T-helper 1 cell treated with Interleukin-12 subunit alpha and Interleukin-12 subunit beta and Interleukin-4 antibody, amounts not matched to agents 30 ng/mL and 1 ng/mL, for 36 hours (primary cell): Measurements from ENCODE around the gene PODXL2. TPM values are rescaled to one million over a fixed set of nuclear protein-coding genes. Genes with fewer than 3 reads are reported as not detected.

Experiments used
- intact Hi-C: fragments of 100-400 bp; cut with micrococcal nuclease; formaldehyde crosslinking; loops from one replicate; pipeline ENCODE4 v1.15.1; 2024
- total RNA-seq: library from RNA; stranded (reverse); gene quantifications from 2 replicates; pipeline ENCODE4 v1.2.3, GENCODE V29; 2022

The PODXL2 gene
- total RNA-seq, 1 donor from 2014 or later: 3.8 TPM

- intact Hi-C loops: loop anchor here (1.0 to 5.0 kb wide), 4 partner anchors 42 to 480 kb away; no protein-coding TSS in a partner anchor
These were observed 23.4 kb downstream of the PODXL2 start for GRCh38 chr3:127652246-127652995.

GRCh38 chr3:127654374-127654773, 25.4 kb downstream of the PODXL2 start:
- intact Hi-C loops: loop anchor here (5.0 kb wide), 1 partner anchor 478 kb away; no protein-coding TSS in a partner anchor

GRCh38 chr3:127654993-127655392, 26.0 kb downstream of the PODXL2 start:
- intact Hi-C loops: loop anchor here (5.0 kb wide), 1 partner anchor 477 kb away; no protein-coding TSS in a partner anchor

- intact Hi-C loops: no loop called here
These were observed 26.7 kb downstream of the PODXL2 start for GRCh38 chr3:127655641-127656040.

- intact Hi-C loops: no loop called here
These were observed 27.9 kb downstream of the PODXL2 start for GRCh38 chr3:127656906-127657305.

- intact Hi-C loops: no loop called here
These were observed 29.2 kb downstream of the PODXL2 start for GRCh38 chr3:127658234-127658633.

- intact Hi-C loops: no loop called here
These were observed 31.8 kb downstream of the PODXL2 start for GRCh38 chr3:127660621-127661251.

- intact Hi-C loops: no loop called here
These were observed 32.6 kb downstream of the PODXL2 start for GRCh38 chr3:127661600-127661999.

- intact Hi-C loops: no loop called here
These were observed 33.0 kb downstream of the PODXL2 start for GRCh38 chr3:127662001-127662469.

- intact Hi-C loops: no loop called here
These were observed 34.2 kb downstream of the PODXL2 start for GRCh38 chr3:127663151-127663550.

- intact Hi-C loops: no loop called here
These were observed 36.2 kb downstream of the PODXL2 start for GRCh38 chr3:127665165-127665564.

- intact Hi-C loops: no loop called here
These were observed 36.6 kb downstream of the PODXL2 start for GRCh38 chr3:127665586-127665985.

GRCh38 chr3:127666676-127667075, 37.7 kb downstream of the PODXL2 start:
- intact Hi-C loops: no loop called here

- intact Hi-C loops: no loop called here
These were observed 38.2 kb downstream of the PODXL2 start for GRCh38 chr3:127667119-127667681.

- intact Hi-C loops: no loop called here
These were observed 39.9 kb downstream of the PODXL2 start for GRCh38 chr3:127668906-127669305.

GRCh38 chr3:127669541-127670228, 40.7 kb downstream of the PODXL2 start:
- intact Hi-C loops: loop anchor here (10.0 kb wide), 1 partner anchor 945 kb away; no protein-coding TSS in a partner anchor

GRCh38 chr3:127670229-127670559, 41.2 kb downstream of the PODXL2 start:
- intact Hi-C loops: loop anchor here (10.0 kb wide), 1 partner anchor 945 kb away; no protein-coding TSS in a partner anchor

GRCh38 chr3:127670761-127671522, 42.0 kb downstream of the PODXL2 start:
- intact Hi-C loops: loop anchor here (10.0 kb wide), 1 partner anchor 944 kb away; no protein-coding TSS in a partner anchor

GRCh38 chr3:127671523-127672428, 42.8 kb downstream of the PODXL2 start:
- intact Hi-C loops: loop anchor here (1.0 to 10.0 kb wide), 11 partner anchors 26 to 1755 kb away; partner anchors contain the start of genes MCM2, PODXL2, RUVBL1 and TPRA1
